A549 (cell line): ENCODE results near the gene C19orf73. TPM values are rescaled to one million over a fixed set of nuclear protein-coding genes. Genes with fewer than 3 reads are reported as not detected.

Source experiments
- ATAC-seq, 2 experiments: fragments of 200-7000 bp in 1 of 2; fragments of >200 bp in 1 of 2; cut with Nextera tagmentation in 1 of 2; cut with Tn5 transposase in 1 of 2; 3 replicates each; pipeline versions ENCODE4 v1.8.0 to v1.9.1; 2018 to 2020; ENCODE audit warnings: mild to moderate bottlenecking in 1 of 2, moderate library complexity in 1 of 2
- CTCF ChIA-PET: fragments of 300-600 bp; sonication (Branson Sonifier 250); formaldehyde crosslinking; extraction: SDS; loops from one replicate; lab custom pipeline; 2021; ENCODE audit warnings: antibody characterized with exemption, inconsistent platforms; lab: Yijun Ruan, JAX
- POLR2A ChIA-PET: fragments of 350-600 bp; formaldehyde crosslinking; extraction: SDS; loops from one replicate; lab custom pipeline; 2021; ENCODE audit warnings: antibody characterized with exemption, inconsistent platforms; lab: Yijun Ruan, JAX
- DNase-seq, 2 experiments: peaks; one replicate each; pipeline versions ENCODE4 v3.0.0 to v3.0.0-alpha.2; 2011 to 2016; ENCODE audit warnings: low read depth in 1 of 2, low spot score in 1 of 2
- FAIRE-seq: peaks from 2 replicates; lab custom pipeline; 2011; peaks lifted over from hg19 to GRCh38; lab: Jason Lieb, UNC
- H3K27ac ChIP-seq, 2 experiments: fragments of >200 bp; sonication (Bioruptor Twin); formaldehyde crosslinking; 3 replicates each; pipeline ENCODE4 v1.5.1; 2016 to 2017
- H3K4me1 ChIP-seq: fragments of >200 bp; sonication (Bioruptor Twin); formaldehyde crosslinking; 3 replicates; pipeline ENCODE4 v1.6.1; 2016
- H3K4me2 ChIP-seq: fragments of >200 bp; sonication (Bioruptor Twin); formaldehyde crosslinking; 3 replicates; pipeline ENCODE4 v1.6.1; 2016
- H3K4me3 ChIP-seq: fragments of >200 bp; sonication (Bioruptor Twin); formaldehyde crosslinking; 3 replicates; pipeline ENCODE4 v1.5.1; 2016
- H3K9me3 ChIP-seq: fragments of >200 bp; sonication (Bioruptor Twin); formaldehyde crosslinking; 3 replicates; pipeline ENCODE4 v1.6.1; 2016
- BCL3 ChIP-seq: fragments of >200 bp; sonication (Bioruptor Twin); formaldehyde crosslinking; IDR thresholded peaks from 3 replicates; pipeline ENCODE4 v1.6.1; 2016
- CEBPB ChIP-seq, 2 experiments: fragments of >200 bp in 1 of 2; sonication (Bioruptor Twin) in 1 of 2; formaldehyde crosslinking in 1 of 2; IDR thresholded peaks; 2 replicates each; pipeline ENCODE4 v1.6.1; 2012 to 2016
- EHF ChIP-seq: fragments of 250-450 bp; sonication (Bioruptor Pico); IDR thresholded peaks from 2 replicates; pipeline ENCODE4 v1.5.0; 2020; ENCODE audit warnings: mild to moderate bottlenecking
- FOSB ChIP-seq: fragments of 250-450 bp; sonication (Bioruptor Pico); IDR thresholded peaks from 2 replicates; pipeline ENCODE4 v1.5.0; 2020; ENCODE audit warnings: mild to moderate bottlenecking, moderate library complexity
- HEYL ChIP-seq: fragments of 250-450 bp; sonication (Bioruptor Pico); IDR thresholded peaks from 2 replicates; pipeline ENCODE4 v1.8.0; 2021; ENCODE audit warnings: mild to moderate bottlenecking, moderate library complexity
- HOXA7 ChIP-seq: fragments of 250-450 bp; sonication (Bioruptor Pico); IDR thresholded peaks from 2 replicates; pipeline ENCODE4 v1.5.0; 2020; ENCODE audit warnings: mild to moderate bottlenecking, moderate library complexity
- JUN ChIP-seq, 2 experiments: fragments of >200 bp; sonication (Bioruptor Twin); formaldehyde crosslinking; IDR thresholded peaks; 2 replicates in 1 of 2; 3 replicates in 1 of 2; pipeline ENCODE4 v1.6.1; 2016 to 2017
- NPAS2 ChIP-seq: fragments of 250-450 bp; sonication (Bioruptor Pico); IDR thresholded peaks from 2 replicates; pipeline ENCODE4 v1.8.0; 2022; ENCODE audit warnings: mild to moderate bottlenecking, moderate library complexity, borderline replicate concordance
- RFX5 ChIP-seq: fragments of 450-650 bp; IDR thresholded peaks from 2 replicates; pipeline ENCODE4 v1.7.1; 2014; ENCODE audit warnings: antibody characterized with exemption, mild to moderate bottlenecking, moderate library complexity
- TP53 ChIP-seq: fragments of 250-450 bp; sonication (Bioruptor Pico); IDR thresholded peaks from 2 replicates; pipeline ENCODE4 v1.5.0; 2021; ENCODE audit warnings: mild to moderate bottlenecking, moderate library complexity
- USF2 ChIP-seq: fragments of 450-650 bp; IDR thresholded peaks from 2 replicates; pipeline ENCODE4 v1.6.1; 2014; ENCODE audit warnings: antibody characterized with exemption
- WGBS: methylation state at CpG from one replicate; pipeline ENCODE4 v1.1.6; 2017; ENCODE audit errors: missing lambda C conversion rate; 5-methylcytosine and 5-hydroxymethylcytosine counted together
- polyA plus RNA-seq, 4 experiments: library from polyadenylated mRNA; depleted of rRNA in 3 of 4; stranded (reverse); fragments of >200 nt; fragmentation: RNase III in 1 of 4; extraction: RNeasy Plus Mini Kit Qiagen cat#74134 plus additional on column Dnase treatment in 1 of 4; gene quantifications; 2 replicates in 3 of 4; 3 replicates in 1 of 4; pipeline ENCODE4 v1.2.3, GENCODE V29; 2011 to 2017

C19orf73 gene
- polyA plus RNA-seq, 2 of the 4 experiments (the other 2 are of a cell fraction): 1.8 to 2.2 TPM

- Histone ChIP-seq H3K4me3 (no peak overlapping the region), H3K9me3 (no peaks in the 10 kb centered on the region), H3K4me2 (no peak overlapping the region), H3K27ac (no peak overlapping the region), H3K4me1 (peaks cover 18% of the 10 kb centered on the region)
- ATAC-seq (no peak), DNase-seq (no peak), FAIRE-seq (no peak)
- WGBS: 86% methylated on average over 11 of the region's 11 CpGs
- CTCF ChIA-PET: interaction anchor here (0.5 to 11.5 kb wide), 7 partner anchors 11 to 118 kb away, joined by 3 to 241 read pairs (median 3); partner anchors contain the start of gene RUVBL2
- TF ChIP-seq HEYL: no peak
- TF ChIP-seq RFX5: no peak
- no peak for TF ChIP-seq USF2
- peak in 1 of 2 experiments; percentile 59; a peak in 2 of 4 replicates for TF ChIP-seq CEBPB (IDR thresholded peaks at IDR 0.05)
- POLR2A ChIA-PET: interaction anchor here (1.0 to 1.1 kb wide), 2 partner anchors 17 to 88 kb away, joined by 4 to 5 read pairs; no protein-coding TSS in a partner anchor
Measured at GRCh38 chr19:49111218-49111998, 7.5 kb downstream of the C19orf73 start.

GRCh38 chr19:49110567-49110966 lies 8.4 kb downstream of the C19orf73 start:
- Histone ChIP-seq H3K9me3 (no peaks in the 10 kb centered on the region), H3K4me3 (no peak overlapping the region), H3K4me2 (no peak overlapping the region), H3K27ac (no peak overlapping the region), H3K4me1 (peaks cover 27% of the 10 kb centered on the region)
- no peak for DNase-seq
- no peak for TF ChIP-seq HOXA7
- WGBS: 52% methylated on average over 3 of the region's 3 CpGs
- POLR2A ChIA-PET: no interaction called here
- CTCF ChIA-PET: interaction anchor here (0.5 to 11.5 kb wide), 5 partner anchors 10 to 117 kb away, joined by 3 to 241 read pairs (median 3); partner anchors contain the start of gene RUVBL2
- no peak for ATAC-seq
- no peak for FAIRE-seq

GRCh38 chr19:49109569-49110233 lies 9.2 kb downstream of the C19orf73 start:
- POLR2A ChIA-PET: no interaction called here
- Histone ChIP-seq H3K27ac (no peak overlapping the region), H3K4me2 (no peak overlapping the region), H3K4me3 (no peak overlapping the region), H3K9me3 (no peaks in the 10 kb centered on the region), H3K4me1 (peaks cover 27% of the 10 kb centered on the region)
- DNase-seq: no peak
- FAIRE-seq: no peak
- ATAC-seq: no peak
- CTCF ChIA-PET: interaction anchor here (0.7 to 11.5 kb wide), 8 partner anchors 9 to 162 kb away, joined by 3 to 241 read pairs (median 4); no protein-coding TSS in a partner anchor
- WGBS: 91% methylated on average over 8 of the region's 8 CpGs
- TF ChIP-seq TP53 (no peak), BCL3 (0 out of 3 replicates have a peak, but pooled peaks have one; percentile 5), FOSB (CRISPR knock-in tag) (peak; percentile 31; the same call in 1 of the 2 replicates), EHF (no peak)

GRCh38 chr19:49109051-49109450 lies 9.9 kb downstream of the C19orf73 start:
- ATAC-seq (no peak), DNase-seq (no peak), FAIRE-seq (no peak)
- TF ChIP-seq NPAS2 (CRISPR knock-in tag) (no peak), JUN (IDR thresholded peaks at IDR 0.05) (0 out of 5 replicates have a peak, but pooled peaks of 1 of the 2 experiments have one; percentile 4)
- Histone ChIP-seq H3K9me3 (no peaks in the 10 kb centered on the region), H3K27ac (no peak overlapping the region), H3K4me3 (no peak overlapping the region), H3K4me1 (peaks cover 27% of the 10 kb centered on the region), H3K4me2 (no peak overlapping the region)
- ChIA-PET POLR2A (interaction anchor here (0.6 kb wide), 1 partner anchor 13 kb away, joined by 3 read pairs; no protein-coding TSS in a partner anchor), CTCF (interaction anchor here (0.7 to 11.5 kb wide), 10 partner anchors 8 to 162 kb away, joined by 3 to 241 read pairs (median 3); no protein-coding TSS in a partner anchor)
- WGBS: 84% methylated on average over 5 of the region's 5 CpGs
